Measurements from ENCODE around the gene NRF1. TPM values are rescaled to one million over a fixed set of nuclear protein-coding genes. Genes with fewer than 3 reads are reported as not detected.

The NRF1 gene
- total RNA-seq, 1 experiment from 2014 or later, result 14.0 TPM

DNA sequence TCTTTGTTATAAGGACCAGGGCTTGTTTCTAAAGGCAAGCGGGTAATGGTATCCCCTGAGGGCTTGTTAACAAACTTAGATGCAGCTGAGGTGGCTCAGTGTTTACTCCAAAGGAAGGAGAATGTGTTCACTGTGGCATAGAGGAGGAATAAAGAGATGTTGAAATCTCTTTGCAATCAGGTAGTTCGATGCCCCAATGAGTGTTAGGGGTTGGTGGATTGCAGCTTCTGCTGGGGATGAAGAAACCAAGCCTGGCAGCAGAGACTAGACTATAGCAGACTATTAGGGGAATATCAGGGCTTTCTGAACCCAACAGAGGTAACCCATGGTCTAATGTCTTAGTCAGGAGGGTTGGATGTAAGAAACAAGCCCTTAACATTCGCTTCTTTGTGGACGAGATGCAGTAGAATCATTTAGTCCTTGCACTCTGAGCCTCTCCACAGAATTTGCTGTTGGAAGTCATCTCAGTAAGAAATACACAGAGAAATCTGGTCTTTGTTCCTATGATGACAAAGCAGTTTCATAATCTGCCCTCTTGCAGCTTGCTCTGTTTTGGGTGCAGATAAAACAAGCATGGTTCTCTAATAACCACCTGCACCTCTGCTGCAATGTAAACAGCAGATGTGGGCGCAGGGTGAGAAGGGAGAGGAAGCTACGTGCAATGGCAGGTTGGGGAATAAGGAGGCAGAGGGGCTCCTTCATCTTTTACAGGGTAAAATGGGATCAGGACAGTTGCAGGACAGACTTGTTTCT is 108.6 kb downstream of the NRF1 start:
- TF ChIP-seq TCF7L2 (IDR thresholded peaks at IDR 0.05; ENCODE audit: low read depth, low read length), result no peak
- TF ChIP-seq SIN3A (IDR thresholded peaks at IDR 0.05; ENCODE audit: borderline replicate concordance, insufficient read depth, low read depth, low read length), result no peak
- TF ChIP-seq, protein P1, sequence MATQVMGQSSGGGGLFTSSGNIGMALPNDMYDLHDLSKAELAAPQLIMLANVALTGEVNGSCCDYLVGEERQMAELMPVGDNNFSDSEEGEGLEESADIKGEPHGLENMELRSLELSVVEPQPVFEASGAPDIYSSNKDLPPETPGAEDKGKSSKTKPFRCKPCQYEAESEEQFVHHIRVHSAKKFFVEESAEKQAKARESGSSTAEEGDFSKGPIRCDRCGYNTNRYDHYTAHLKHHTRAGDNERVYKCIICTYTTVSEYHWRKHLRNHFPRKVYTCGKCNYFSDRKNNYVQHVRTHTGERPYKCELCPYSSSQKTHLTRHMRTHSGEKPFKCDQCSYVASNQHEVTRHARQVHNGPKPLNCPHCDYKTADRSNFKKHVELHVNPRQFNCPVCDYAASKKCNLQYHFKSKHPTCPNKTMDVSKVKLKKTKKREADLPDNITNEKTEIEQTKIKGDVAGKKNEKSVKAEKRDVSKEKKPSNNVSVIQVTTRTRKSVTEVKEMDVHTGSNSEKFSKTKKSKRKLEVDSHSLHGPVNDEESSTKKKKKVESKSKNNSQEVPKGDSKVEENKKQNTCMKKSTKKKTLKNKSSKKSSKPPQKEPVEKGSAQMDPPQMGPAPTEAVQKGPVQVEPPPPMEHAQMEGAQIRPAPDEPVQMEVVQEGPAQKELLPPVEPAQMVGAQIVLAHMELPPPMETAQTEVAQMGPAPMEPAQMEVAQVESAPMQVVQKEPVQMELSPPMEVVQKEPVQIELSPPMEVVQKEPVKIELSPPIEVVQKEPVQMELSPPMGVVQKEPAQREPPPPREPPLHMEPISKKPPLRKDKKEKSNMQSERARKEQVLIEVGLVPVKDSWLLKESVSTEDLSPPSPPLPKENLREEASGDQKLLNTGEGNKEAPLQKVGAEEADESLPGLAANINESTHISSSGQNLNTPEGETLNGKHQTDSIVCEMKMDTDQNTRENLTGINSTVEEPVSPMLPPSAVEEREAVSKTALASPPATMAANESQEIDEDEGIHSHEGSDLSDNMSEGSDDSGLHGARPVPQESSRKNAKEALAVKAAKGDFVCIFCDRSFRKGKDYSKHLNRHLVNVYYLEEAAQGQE (IDR thresholded peaks at IDR 0.05; ENCODE audit: insufficient read depth in 1 of 2, low read depth in 2 of 2, low read length in 1 of 2), result no peak
- TF ChIP-seq POLR2AphosphoS5 (IDR thresholded peaks at IDR 0.05; ENCODE audit: low read depth, low read length), result no peak
- TF ChIP-seq, protein P2, sequence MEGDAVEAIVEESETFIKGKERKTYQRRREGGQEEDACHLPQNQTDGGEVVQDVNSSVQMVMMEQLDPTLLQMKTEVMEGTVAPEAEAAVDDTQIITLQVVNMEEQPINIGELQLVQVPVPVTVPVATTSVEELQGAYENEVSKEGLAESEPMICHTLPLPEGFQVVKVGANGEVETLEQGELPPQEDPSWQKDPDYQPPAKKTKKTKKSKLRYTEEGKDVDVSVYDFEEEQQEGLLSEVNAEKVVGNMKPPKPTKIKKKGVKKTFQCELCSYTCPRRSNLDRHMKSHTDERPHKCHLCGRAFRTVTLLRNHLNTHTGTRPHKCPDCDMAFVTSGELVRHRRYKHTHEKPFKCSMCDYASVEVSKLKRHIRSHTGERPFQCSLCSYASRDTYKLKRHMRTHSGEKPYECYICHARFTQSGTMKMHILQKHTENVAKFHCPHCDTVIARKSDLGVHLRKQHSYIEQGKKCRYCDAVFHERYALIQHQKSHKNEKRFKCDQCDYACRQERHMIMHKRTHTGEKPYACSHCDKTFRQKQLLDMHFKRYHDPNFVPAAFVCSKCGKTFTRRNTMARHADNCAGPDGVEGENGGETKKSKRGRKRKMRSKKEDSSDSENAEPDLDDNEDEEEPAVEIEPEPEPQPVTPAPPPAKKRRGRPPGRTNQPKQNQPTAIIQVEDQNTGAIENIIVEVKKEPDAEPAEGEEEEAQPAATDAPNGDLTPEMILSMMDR (IDR thresholded peaks at IDR 0.05), result no peak
- ChIA-PET POLR2A (no interaction called here), CTCF (no interaction called here)
- ATAC-seq (no peak), DNase-seq (ENCODE audit: low read depth, low spot score) (no peak)
- no peaks in the 10 kb centered on the region for H3K4me1 ChIP-seq (ENCODE audit: control insufficient read depth, insufficient read depth, low read length)
- H3K27me3 ChIP-seq (ENCODE audit: control insufficient read depth, insufficient read depth, low read length), result no peaks in the 10 kb centered on the region
- no peak overlapping the region for H3K27ac ChIP-seq (ENCODE audit: low read length)
- in situ Hi-C loops (cut with HindIII; ENCODE audit: low pct_unique_long_range_greater_than_20kb, low sequenced_read_pairs), result no loop called here
- intact Hi-C loops (cut with micrococcal nuclease; ENCODE audit: unreplicated experiment), result no loop called here
- no peaks in the 10 kb centered on the region for H3K36me3 ChIP-seq (ENCODE audit: control insufficient read depth, insufficient read depth, low read length)
- BruUV-seq (replicated peaks), result no TSS peak
- H3K9me3 ChIP-seq (ENCODE audit: control insufficient read depth, insufficient read depth, low read depth, low read length), result no peaks in the 10 kb centered on the region
- no peak overlapping the region for H3K4me3 ChIP-seq (ENCODE audit: low read depth in 2 of 2, low read length in 2 of 2)

DNA sequence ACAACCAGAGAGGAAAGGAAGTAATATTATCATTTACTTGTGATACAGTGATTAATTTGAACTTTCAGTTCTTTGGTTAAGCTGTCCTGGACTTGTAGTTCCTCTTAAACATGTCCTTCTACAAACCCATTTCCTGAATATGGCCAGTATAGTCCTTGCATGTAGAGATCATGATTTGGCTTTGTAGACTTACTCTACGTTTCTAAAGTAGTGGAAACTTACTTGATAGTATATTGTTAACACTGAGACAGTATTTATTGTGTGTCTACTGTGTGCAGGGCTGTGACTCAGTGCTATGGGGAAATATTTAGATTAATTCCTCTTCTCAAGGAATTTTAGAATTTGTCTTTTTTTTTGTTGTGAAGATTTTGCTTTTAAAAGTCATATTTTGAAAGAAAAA is 109.5 kb downstream of the NRF1 start:
- CTCF ChIA-PET, result no interaction called here
- no peaks in the 10 kb centered on the region for H3K36me3 ChIP-seq (ENCODE audit: control insufficient read depth, insufficient read depth, low read length)
- intact Hi-C loops (cut with micrococcal nuclease; ENCODE audit: unreplicated experiment) (loop anchor here (1.0 kb wide), 1 partner anchor 22 kb away; no protein-coding TSS in a partner anchor), in situ Hi-C loops (cut with HindIII; ENCODE audit: low pct_unique_long_range_greater_than_20kb, low sequenced_read_pairs) (no loop called here)
- no peaks in the 10 kb centered on the region for H3K27me3 ChIP-seq (ENCODE audit: control insufficient read depth, insufficient read depth, low read length)
- no peak overlapping the region for H3K27ac ChIP-seq (ENCODE audit: low read length)
- no peaks in the 10 kb centered on the region for H3K9me3 ChIP-seq (ENCODE audit: control insufficient read depth, insufficient read depth, low read depth, low read length)
- BruUV-seq (replicated peaks), result no TSS peak
- TF ChIP-seq SIN3A (IDR thresholded peaks at IDR 0.05; ENCODE audit: borderline replicate concordance, insufficient read depth, low read depth, low read length) (no peak), TCF7L2 (IDR thresholded peaks at IDR 0.05; ENCODE audit: low read depth, low read length) (no peak), POLR2AphosphoS5 (IDR thresholded peaks at IDR 0.05; ENCODE audit: low read depth, low read length) (no peak)
- TF ChIP-seq, protein P1 (IDR thresholded peaks at IDR 0.05; ENCODE audit: insufficient read depth in 1 of 2, low read depth in 2 of 2, low read length in 1 of 2), result no peak
- TF ChIP-seq, protein P2 (IDR thresholded peaks at IDR 0.05), result no peak
- POLR2A ChIA-PET, result no interaction called here
- H3K4me1 ChIP-seq (ENCODE audit: control insufficient read depth, insufficient read depth, low read length), result no peaks in the 10 kb centered on the region
- DNase-seq (ENCODE audit: low read depth, low spot score) (no peak), ATAC-seq (no peak)
- no peak overlapping the region for H3K4me3 ChIP-seq (ENCODE audit: low read depth in 2 of 2, low read length in 2 of 2)
